ENCODE results near the gene MAEL.

GRCh38 chr1:167056529-167057231 lies 67.6 kb downstream of the MAEL start:
- TF ChIP-seq CTCF (conservative IDR thresholded peaks at IDR 0.05; ENCODE audit: low read depth, low read length), result no peak
- TF ChIP-seq EZH2 (IDR thresholded peaks at IDR 0.05; ENCODE audit: low read length, unreplicated experiment), result no peak
